GM20000 (cell line): ENCODE data around the gene SHC1.
"Not testable (repeated sequence)": the region's sequence is repeated elsewhere in the genome, so short reads cannot be mapped to it uniquely, and the experiment has no call there.

ENCODE experiments used
- DNase-seq: peaks from one replicate; pipeline ENCODE4 v3.0.0; 2012; ENCODE audit warnings: low spot score
- TF ChIP-seq, protein P1 (sequence below): IDR thresholded peaks from 2 replicates; pipeline ENCODE4 v1.5.1; 2012; ENCODE audit warnings: mild to moderate bottlenecking, control low read depth; ENCODE audit errors: extremely low read depth, missing control alignments

Gene SHC1

DNA sequence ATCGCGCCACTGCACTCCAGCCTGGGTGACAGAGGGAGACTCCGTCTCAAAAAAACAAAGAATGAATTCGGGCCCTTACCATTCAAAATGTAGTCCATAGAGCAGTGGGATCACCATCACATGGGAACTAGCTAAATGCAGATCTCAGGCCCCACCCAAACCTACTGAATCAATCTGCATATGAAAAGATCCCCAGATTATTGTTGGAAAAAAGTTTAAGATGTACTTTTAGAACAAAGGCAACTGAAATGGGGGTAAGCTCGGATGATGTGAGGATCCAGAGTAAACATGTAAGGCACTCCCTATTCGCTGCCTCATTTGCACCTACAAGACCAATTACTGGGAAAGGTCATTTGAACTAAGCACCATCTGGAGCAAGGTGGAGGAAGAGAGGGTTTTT is 11.8 kb upstream of the SHC1 start:
- TF ChIP-seq, protein P1, sequence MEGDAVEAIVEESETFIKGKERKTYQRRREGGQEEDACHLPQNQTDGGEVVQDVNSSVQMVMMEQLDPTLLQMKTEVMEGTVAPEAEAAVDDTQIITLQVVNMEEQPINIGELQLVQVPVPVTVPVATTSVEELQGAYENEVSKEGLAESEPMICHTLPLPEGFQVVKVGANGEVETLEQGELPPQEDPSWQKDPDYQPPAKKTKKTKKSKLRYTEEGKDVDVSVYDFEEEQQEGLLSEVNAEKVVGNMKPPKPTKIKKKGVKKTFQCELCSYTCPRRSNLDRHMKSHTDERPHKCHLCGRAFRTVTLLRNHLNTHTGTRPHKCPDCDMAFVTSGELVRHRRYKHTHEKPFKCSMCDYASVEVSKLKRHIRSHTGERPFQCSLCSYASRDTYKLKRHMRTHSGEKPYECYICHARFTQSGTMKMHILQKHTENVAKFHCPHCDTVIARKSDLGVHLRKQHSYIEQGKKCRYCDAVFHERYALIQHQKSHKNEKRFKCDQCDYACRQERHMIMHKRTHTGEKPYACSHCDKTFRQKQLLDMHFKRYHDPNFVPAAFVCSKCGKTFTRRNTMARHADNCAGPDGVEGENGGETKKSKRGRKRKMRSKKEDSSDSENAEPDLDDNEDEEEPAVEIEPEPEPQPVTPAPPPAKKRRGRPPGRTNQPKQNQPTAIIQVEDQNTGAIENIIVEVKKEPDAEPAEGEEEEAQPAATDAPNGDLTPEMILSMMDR = no peak
- DNase-seq = no peak

DNA sequence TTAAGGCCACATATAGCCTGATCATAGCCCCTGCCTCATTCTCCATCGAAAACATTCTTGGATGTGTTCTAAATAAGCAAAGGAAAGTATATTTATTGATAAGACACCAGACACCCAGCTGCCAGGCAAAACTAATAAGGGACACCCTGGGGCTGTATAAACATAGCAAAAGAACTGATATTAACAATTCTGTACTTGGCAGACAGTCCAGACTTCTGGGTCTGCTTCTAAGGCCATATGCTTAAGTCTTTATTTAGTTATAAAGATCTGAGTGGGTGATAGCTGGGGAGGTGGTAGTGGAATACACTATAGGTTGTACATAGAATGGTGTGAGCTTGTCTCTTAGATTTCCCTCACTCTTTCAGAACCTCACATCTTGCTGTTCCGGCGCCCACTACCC is 7.8 kb upstream of the SHC1 start:
- TF ChIP-seq, protein P1 = no peak
- no peak for DNase-seq

DNA sequence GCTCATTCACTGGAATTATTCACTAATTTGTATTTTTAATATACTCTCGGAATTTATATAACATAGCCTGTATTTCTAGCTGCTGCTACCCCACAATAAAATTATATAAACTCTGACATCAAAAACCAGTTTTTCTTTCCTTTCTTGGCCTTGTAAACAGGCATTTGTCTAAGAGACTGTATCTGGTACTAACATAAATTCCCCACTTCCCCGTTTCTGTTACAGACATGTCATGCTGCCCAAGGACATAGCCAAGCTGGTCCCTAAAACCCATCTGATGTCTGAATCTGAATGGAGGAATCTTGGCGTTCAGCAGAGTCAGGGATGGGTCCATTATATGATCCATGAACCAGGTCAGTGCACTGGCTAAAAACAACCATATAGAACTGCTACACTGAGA is 7.2 kb upstream of the SHC1 start:
- not testable (repeated sequence) for DNase-seq

DNA sequence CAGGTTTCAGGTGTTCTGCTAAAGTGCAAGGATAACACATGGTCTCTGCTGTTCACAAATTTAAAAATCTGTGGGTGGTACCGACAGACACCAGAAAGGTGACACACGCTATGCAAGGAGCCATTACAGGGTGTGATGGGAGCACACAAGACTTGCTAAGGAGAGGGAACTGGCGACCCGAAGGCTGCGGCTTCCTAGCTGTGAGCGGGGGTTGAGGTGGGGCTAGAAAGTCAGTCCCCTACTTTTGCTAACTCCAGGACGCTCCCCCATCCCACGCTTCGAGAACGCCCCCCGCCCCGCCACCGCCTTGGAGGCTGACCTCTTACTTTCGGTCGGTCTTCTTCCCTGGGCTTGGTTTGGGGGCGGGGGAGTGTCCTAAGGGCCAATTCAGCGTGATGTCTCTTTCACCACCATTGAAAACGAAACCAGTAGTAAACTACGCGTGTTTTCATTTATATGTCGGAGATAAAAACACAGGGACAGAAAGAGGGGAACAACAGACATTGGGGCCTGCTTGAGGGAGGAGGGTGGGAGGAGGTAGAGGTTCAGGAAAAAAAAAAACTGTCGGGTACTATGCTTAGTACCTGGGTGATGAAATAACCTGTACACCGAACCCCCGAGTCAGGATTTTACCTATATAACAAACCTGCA is 5.0 kb upstream of the SHC1 start:
- TF ChIP-seq, protein P1 = no peak
- DNase-seq = peak; percentile 51

DNA sequence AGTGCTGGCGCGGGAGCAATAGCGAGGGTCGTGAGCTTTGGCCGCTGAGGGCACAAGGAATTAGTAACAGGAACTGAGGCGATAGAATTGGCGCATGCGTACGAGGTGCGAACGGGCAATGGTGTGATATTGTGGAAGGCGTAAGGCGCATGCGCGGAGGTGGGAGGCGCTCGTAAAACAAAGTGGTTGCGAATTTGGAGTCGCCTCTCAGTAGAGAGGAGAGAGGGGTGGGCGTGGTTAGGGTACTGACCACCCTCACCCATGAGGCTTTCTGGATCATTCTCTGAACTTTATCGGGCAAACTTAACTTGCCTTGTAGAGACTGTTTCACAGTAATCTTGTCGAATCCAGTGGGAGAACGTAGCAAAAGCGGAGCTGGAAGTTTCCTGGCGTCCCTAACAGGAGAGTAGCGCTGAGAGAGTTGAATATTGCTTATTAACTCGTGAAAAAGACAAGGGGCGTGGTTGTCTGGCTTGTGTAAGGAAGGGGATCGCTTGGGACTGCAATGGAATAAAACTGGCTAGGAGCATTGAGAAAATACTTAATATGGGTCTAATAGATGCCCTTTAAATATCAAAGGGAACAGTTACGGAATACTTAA is 4.4 kb upstream of the SHC1 start:
- TF ChIP-seq, protein P1 = no peak
- peak; percentile 87 for DNase-seq

DNA sequence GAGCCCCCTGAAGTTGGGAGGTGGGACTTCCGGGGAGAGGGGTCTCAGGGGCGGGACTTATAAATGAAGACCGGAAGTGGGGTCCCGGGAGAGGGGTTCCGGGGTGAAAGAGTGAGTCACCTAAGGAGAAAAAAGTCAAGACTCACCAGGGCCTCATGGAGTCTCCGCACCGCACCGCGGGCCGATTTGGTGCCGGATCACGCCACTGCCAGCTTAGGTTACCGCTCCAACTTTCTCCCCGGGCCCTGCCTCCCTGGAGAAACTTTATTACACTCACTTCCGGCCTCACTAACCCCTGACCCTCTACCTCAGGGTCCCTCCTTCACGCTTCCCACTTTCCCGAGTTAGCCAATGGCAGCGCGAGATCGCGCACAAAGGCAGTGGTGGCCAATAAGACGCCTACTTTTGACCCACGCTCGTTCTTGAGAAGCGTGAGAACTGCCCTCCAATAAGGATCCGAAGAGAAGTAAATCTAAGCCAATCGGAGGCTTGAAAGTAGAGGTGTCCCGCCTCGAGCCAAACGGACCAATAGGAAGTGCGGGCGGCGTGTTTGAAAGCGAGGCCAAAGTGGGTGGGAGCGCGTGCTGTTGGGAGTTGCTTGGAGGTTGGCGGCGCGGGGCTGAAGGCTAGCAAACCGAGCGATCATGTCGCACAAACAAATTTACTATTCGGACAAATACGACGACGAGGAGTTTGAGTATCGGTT is 3.7 kb upstream of the SHC1 start, which contains the start of gene CKS1B:
Gene CKS1B (plus strand): TSS at position 580 of the 706 bp plus-strand sequence. CDS start 65 bp downstream, at position 645.
- TF ChIP-seq, protein P1 = no peak
- peak; percentile 92 for DNase-seq

DNA sequence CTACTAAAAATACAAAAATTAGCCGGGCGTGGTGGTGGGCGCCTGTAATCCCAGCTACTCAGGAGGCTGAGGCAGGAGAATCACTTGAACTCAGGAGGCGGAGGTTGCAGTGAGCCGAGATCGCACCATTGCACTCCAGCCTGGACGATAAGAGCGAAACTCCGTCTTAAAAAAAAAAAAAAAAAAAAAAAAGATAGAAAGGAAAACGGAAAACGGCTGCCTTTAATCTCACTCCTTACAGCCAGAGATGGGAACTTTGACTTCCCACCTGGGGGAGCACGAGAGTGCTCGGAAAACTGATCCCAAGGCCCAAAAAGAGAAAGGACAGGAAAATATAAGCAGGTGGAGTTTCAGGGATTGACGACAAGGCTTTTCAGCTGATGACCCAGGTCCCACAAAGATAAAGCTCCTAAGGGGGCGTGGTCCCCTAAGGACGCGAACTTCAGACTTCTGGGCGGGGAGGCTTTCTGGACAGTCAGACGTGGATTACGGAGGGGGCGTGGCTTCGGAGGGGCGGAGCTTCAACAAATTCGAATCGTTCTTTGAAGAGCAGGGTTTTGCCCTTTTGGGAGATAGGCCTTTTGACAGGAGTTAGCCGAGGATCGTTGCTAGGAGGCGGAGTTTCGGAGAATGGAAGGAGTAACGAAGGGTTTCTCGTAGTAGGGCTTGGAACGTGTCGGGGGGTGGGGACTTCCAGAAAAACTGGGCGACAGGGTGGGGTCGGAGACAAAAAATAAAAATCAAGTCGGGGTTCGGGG is 3.0 kb upstream of the SHC1 start:
- TF ChIP-seq, protein P1 = no peak
- peak; percentile 88 for DNase-seq
